Cardiac fibroblast (primary cell): ENCODE results near the gene SLC31A1.

Experiments
- DNase-seq, 2 donors: peaks; one replicate each; pipeline versions ENCODE4 v3.0.0 to v3.0.0-alpha.2; 2010; ENCODE audit warnings: low read depth in 2 of 2
- H3K4me3 ChIP-seq, 2 donors: replicated peaks in 1 of 2; 1 replicate in 1 of 2; 2 replicates in 1 of 2; pipeline ENCODE4 v1.5.1; 2011; ENCODE audit warnings: low read depth in 2 of 2, low read length in 2 of 2, mild to moderate bottlenecking in 2 of 2, moderate library complexity in 1 of 2
- CTCF ChIP-seq: IDR thresholded peaks from one replicate; pipeline ENCODE4 v1.5.1; 2011; ENCODE audit warnings: low read depth, mild to moderate bottlenecking, low read length, inconsistent platforms

The SLC31A1 gene

GRCh38 chr9:113192455-113192854, 28.9 kb upstream of the SLC31A1 start:
- no peak overlapping the region for H3K4me3 ChIP-seq
- no peak for DNase-seq
- no peak for TF ChIP-seq CTCF

- no peak overlapping the region for H3K4me3 ChIP-seq
- no peak for TF ChIP-seq CTCF
- DNase-seq, result no peak
Observed at GRCh38 chr9:113199683-113200329, 21.5 kb upstream of the SLC31A1 start.

DNA sequence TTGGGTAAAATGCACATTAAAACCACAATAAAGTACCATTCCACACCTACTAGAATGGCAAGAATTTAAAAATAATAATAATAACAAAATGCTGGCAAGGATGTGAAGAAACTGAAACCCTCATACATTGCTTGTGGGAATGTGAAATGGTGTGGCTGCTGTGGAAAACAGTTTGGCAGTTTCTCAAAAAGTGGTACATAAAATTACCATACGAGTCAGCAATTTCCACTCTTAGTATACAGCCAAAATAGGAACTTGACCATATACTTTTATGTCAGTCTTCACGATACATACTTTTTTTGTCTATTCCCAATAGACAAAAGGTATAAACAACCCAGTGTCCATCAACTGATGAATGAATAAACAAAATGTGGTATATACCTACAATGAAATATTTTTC, 15.9 kb upstream of the SLC31A1 start:
- no peak for TF ChIP-seq CTCF
- DNase-seq, result no peak
- no peak overlapping the region for H3K4me3 ChIP-seq

GRCh38 chr9:113205861-113206260, 15.5 kb upstream of the SLC31A1 start:
- no peak for TF ChIP-seq CTCF
- no peak for DNase-seq
- no peak overlapping the region for H3K4me3 ChIP-seq

DNA sequence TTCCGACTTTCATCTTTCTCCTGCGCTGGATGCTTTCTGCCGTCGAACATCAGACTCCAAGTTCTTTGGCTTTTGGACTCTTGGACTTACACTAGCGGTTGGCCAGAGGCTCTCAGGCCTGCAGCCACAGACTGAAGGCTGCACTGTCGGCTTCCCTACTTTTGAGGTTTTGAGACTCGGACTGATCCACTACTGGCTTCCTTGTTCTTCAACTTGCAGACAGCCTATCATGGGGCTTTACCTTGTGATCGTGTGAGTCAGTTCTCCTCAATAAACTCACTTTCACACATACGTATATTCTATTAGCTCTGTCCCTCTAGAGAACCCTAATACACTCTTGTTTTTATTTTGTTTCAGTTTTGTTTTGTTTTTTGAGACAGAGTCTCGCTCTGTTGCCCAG, 10.5 kb upstream of the SLC31A1 start:
- DNase-seq, result no peak
- H3K4me3 ChIP-seq, result no peak overlapping the region
- TF ChIP-seq CTCF, result no peak

DNA sequence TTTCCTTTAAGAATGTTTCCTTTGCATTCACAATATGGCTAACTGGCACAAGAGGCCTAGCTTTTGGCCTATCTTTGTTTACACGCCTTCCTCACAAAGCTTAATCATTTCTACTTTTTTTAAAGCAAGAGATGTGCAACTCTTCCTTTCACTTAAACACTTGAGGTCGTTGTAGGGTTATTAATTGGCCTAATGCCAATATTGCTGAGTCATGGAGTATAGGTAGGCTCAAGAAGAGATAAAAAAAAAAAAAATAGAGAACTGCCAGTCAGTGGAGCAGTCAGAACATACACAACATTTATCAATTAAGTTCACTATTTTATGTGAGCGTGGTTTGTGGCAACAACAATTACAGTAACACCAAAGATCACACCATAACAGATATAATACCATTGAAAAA, 6.2 kb upstream of the SLC31A1 start:
- H3K4me3 ChIP-seq, result no peak overlapping the region
- DNase-seq, result peak; percentile 51 to 61
- TF ChIP-seq CTCF, result no peak

- H3K4me3 ChIP-seq, result no peak overlapping the region
- no peak for TF ChIP-seq CTCF
- no peak for DNase-seq
Observed at GRCh38 chr9:113216406-113216805, 4.9 kb upstream of the SLC31A1 start.
